OCI-LY1 (cell line): ENCODE measurements around the gene WDR45.
"Not testable (repeated sequence)": the region's sequence is repeated elsewhere in the genome, so short reads cannot be mapped to it uniquely, and the experiment has no call there.

Source experiments
- H2AFZ ChIP-seq: fragments of 200-600 bp; sonication (generic), shearing (Covaris generic); 2 replicates; pipeline ENCODE4 v1.6.0; 2014; ENCODE audit warnings: antibody characterized with exemption, mild to moderate bottlenecking, low read length
- H3F3A ChIP-seq: fragments of 200-600 bp; sonication (generic), shearing (Covaris generic); 2 replicates; pipeline ENCODE4 v1.6.0; 2014; ENCODE audit warnings: mild to moderate bottlenecking, antibody characterized with exemption, low read length, moderate library complexity; ENCODE audit not compliant: insufficient read depth
- H3K27ac ChIP-seq: fragments of 200-600 bp; sonication (generic); 2 replicates; pipeline ENCODE4 v1.5.1; 2014; ENCODE audit warnings: low read length, mixed run types, mild to moderate bottlenecking, low read depth; ENCODE audit not compliant: poor library complexity, severe bottlenecking
- H3K27me3 ChIP-seq: fragments of 200-600 bp; sonication (generic); 2 replicates; pipeline ENCODE4 v1.6.0; 2014; ENCODE audit warnings: antibody characterized with exemption, mild to moderate bottlenecking, low read length, moderate library complexity; ENCODE audit not compliant: insufficient read depth
- H3K36me3 ChIP-seq: fragments of 200-600 bp; sonication (generic); 2 replicates; pipeline ENCODE4 v1.6.1; 2014; ENCODE audit warnings: mild to moderate bottlenecking, antibody characterized with exemption, low read length, moderate library complexity, mixed read lengths; ENCODE audit not compliant: insufficient read depth
- H3K4me1 ChIP-seq: fragments of 200-600 bp; sonication (generic); 2 replicates; pipeline ENCODE4 v1.5.1; 2014; ENCODE audit warnings: mild to moderate bottlenecking, low read length, moderate library complexity; ENCODE audit not compliant: insufficient read depth, severe bottlenecking
- H3K4me2 ChIP-seq: fragments of 200-600 bp; sonication (generic), shearing (Covaris generic); 2 replicates; pipeline ENCODE4 v1.6.1; 2014; ENCODE audit warnings: low read length
- H3K4me3 ChIP-seq: fragments of 200-600 bp; sonication (generic); 2 replicates; pipeline ENCODE4 v1.5.1; 2014; ENCODE audit warnings: low read length, low read depth, mild to moderate bottlenecking, mixed read lengths; ENCODE audit not compliant: poor library complexity, severe bottlenecking
- H3K79me2 ChIP-seq: fragments of 200-600 bp; shearing (Covaris generic); 2 replicates; pipeline ENCODE4 v1.6.1; 2016; ENCODE audit warnings: mixed run types, low read length, mixed read lengths; ENCODE audit not compliant: insufficient read depth
- H3K9ac ChIP-seq: fragments of 200-600 bp; sonication (generic), shearing (Covaris generic); 2 replicates; pipeline ENCODE4 v1.6.1; 2014; ENCODE audit warnings: mild to moderate bottlenecking, low read length, mixed read lengths
- H3K9me2 ChIP-seq: fragments of 200-600 bp; sonication (generic), shearing (Covaris generic); 2 replicates; pipeline ENCODE4 v1.6.1; 2014; ENCODE audit warnings: low read depth, mild to moderate bottlenecking, low read length, mixed read lengths
- H3K9me3 ChIP-seq: fragments of 200-600 bp; shearing (Covaris generic); 2 replicates; pipeline ENCODE4 v1.6.1; 2014; ENCODE audit warnings: low read length, mixed read lengths
- H4K20me1 ChIP-seq: fragments of 200-600 bp; sonication (generic), shearing (Covaris generic); 2 replicates; pipeline ENCODE4 v1.6.0; 2016; ENCODE audit warnings: mild to moderate bottlenecking, low read length; ENCODE audit not compliant: insufficient read depth
- CTCF ChIP-seq: fragments of 200-600 bp; sonication (generic), shearing (Covaris generic); IDR thresholded peaks from 2 replicates; pipeline ENCODE4 v1.5.1; 2017; ENCODE audit warnings: mild to moderate bottlenecking, antibody characterized with exemption, low read length, moderate library complexity, mixed read lengths
- EZH2 ChIP-seq: fragments of 200-600 bp; sonication (generic), shearing (Covaris generic); IDR thresholded peaks from 2 replicates; pipeline ENCODE4 v1.8.0; 2017; ENCODE audit warnings: borderline replicate concordance, mixed run types, mild to moderate bottlenecking, antibody characterized with exemption, low read length, moderate library complexity, mixed read lengths

The WDR45 gene

GRCh38 chrX:49079489-49080428 lies at the start of gene WDR45:
Gene WDR45, minus strand, starts transcription at chrX:49079887. Its CDS starts 1,792 bp downstream, at chrX:49078095.
- Histone ChIP-seq H3K9ac (peak within 1 kb of the TSS; percentile 92), H3K4me1 (peaks cover 9% of the 10 kb centered on the region), H3K4me3 (peak within 1 kb of the TSS; percentile 87), H3K9me3 (no peaks in the 10 kb centered on the region), H3K36me3 (peaks cover 6% of the 10 kb centered on the region; the same call in 1 of the 2 replicates), H3K27ac (peak within 1 kb of the TSS; percentile 73), H3K4me2 (peak within 1 kb of the TSS; percentile 73), H3K79me2 (no peaks in the 10 kb centered on the region), H3F3A (no peaks in the 10 kb centered on the region), H3K27me3 (no peaks in the 10 kb centered on the region), H2AFZ (no peak within 1 kb of the TSS), H4K20me1 (no peaks in the 10 kb centered on the region), H3K9me2 (no peaks in the 10 kb centered on the region)
- TF ChIP-seq CTCF (no peak), EZH2 (no peak)

GRCh38 chrX:49129427-49129826 lies 49.7 kb upstream of the WDR45 start:
- Histone ChIP-seq H3K79me2 (no peaks in the 10 kb centered on the region), H3K27me3 (no peaks in the 10 kb centered on the region), H3K4me2 (no peak overlapping the region), H3K36me3 (no peaks in the 10 kb centered on the region), H2AFZ (peak overlapping the region; percentile 42; the same call in 1 of the 2 replicates), H3K9me2 (no peaks in the 10 kb centered on the region), H3F3A (no peaks in the 10 kb centered on the region), H3K9ac (no peak overlapping the region; the same call in 1 of the 2 replicates), H3K4me1 (peaks cover 7% of the 10 kb centered on the region), H3K27ac (peak overlapping the region; percentile 21), H3K9me3 (no peaks in the 10 kb centered on the region), H3K4me3 (no peak overlapping the region), H4K20me1 (no peaks in the 10 kb centered on the region)
- TF ChIP-seq CTCF (no peak), EZH2 (no peak)

GRCh38 chrX:49127742-49128258 lies 48.1 kb upstream of the WDR45 start:
- not testable (repeated sequence) for H3K36me3 ChIP-seq, H4K20me1 ChIP-seq, H3K27me3 ChIP-seq, H3K9me3 ChIP-seq, H2AFZ ChIP-seq, H3K9ac ChIP-seq, H3F3A ChIP-seq, H3K4me3 ChIP-seq, H3K79me2 ChIP-seq, H3K9me2 ChIP-seq, H3K4me2 ChIP-seq, H3K27ac ChIP-seq
- peaks cover 10% of the 10 kb centered on the region for H3K4me1 ChIP-seq
